HG02610 (cell line): ENCODE data around the gene TUBD1.

Experiments used
- ATAC-seq: cut with Tn5 transposase; IDR thresholded peaks from one replicate; pipeline ENCODE4 v1.9.1; 2021; ENCODE audit warnings: mild to moderate bottlenecking, moderate library complexity; ENCODE audit not compliant: unreplicated experiment

TUBD1 gene

DNA sequence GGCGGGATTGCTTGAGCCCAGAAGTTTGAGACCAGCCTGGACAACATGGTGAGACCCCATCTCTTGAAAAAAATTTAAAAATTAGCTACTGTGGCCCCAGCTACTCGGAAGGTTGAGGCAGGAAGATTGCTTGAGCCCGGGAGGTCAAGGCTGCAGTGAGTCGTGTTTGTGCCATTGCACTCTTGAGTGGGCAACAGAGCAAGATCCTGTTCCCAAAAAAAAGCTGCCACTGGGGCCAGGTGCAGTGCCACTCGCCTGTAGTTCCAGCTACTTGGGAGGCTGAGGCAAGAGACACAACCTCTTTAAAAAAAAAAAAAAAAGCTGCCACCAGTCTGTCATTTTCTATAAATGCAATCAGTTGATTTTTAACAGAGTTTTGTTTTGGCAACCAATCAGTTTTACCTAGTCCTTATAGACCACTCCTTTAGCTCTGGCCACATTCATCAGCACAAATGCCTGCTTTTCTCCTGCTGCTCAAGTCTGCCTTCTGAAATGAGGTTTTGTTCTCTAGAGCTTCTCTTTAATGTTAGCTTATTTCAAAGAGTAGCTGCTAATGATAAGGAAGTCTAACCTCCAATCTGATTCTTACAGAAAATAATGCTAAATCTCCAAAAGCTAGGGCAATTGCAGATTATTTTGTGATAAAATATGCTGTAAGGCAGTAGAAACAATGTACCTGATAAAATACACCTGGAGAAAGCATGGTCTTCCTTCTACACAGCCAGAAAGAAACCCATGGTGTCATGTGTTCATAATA is 64.8 kb downstream of the TUBD1 start:
- ATAC-seq: no peak

DNA sequence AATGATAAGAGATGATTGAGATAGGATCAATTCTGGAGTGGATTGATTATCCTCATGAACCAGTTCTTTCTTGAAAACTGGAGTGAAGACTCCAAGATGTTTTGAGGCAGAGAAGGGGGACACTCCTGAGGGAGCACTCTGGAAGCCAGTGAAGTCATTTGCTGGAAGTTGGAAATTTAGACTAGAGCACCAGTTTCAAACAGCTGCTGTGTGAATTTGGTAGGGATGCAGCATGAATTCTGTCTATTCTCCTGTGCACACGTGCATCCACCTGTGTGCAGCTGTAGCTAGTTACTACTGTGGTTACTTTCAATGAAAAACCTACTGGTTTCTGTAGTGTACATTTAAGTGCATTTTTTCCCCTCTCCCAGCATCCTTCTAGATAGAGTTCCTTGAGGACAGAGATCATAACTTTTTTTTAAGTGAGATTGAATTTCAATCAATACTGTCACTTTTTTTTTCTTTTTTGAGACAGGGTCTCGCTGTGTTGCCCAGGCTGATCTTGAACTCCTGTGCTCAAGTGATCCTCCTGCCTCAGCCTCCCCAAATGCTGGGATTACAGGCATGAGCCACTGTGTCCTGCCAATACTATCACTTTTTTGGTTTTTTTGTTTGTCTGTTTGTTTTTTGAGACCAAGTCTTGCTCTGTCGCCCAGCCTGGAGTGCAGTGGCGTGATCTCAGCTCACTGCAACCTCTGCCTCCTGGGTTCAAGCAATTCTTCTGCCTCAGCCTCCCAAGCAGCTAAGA is 65.9 kb downstream of the TUBD1 start:
- ATAC-seq: no peak

DNA sequence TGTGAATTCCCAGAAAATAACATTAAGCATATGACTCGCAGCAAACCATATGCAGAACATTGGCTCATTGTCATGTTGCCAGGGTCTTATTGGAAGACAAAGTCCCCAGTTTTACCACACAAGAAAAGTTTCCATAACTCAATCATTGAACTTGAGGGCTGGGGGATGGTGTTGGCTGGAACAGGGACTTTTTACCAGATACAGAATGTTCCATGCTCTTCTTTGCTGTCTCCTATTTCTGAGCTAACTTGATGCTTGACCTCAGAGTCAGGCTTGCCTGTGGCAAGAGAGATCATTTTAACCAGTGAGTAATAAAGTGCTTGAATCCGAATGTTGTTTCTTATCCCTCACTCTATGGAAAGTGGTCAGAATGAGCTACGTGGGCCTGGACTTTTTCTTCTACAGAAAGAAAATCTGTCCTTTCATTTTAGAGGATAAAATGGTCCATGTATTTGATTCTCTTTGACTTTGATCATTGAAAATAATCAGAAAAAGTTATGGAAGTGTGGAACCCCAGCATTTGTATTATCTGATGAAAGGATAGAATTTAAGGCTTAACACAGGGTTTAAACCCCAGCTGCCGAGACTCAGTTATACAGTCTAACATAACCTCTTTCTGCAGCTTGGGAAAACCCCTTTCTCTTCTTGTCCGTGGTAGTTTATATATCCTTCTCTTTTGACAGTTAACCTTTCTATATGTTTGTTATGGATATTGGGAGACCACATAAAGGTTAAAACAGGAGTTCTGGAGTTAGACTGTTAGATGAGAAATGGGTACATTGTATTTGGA is 67.0 kb downstream of the TUBD1 start:
- no peak for ATAC-seq

DNA sequence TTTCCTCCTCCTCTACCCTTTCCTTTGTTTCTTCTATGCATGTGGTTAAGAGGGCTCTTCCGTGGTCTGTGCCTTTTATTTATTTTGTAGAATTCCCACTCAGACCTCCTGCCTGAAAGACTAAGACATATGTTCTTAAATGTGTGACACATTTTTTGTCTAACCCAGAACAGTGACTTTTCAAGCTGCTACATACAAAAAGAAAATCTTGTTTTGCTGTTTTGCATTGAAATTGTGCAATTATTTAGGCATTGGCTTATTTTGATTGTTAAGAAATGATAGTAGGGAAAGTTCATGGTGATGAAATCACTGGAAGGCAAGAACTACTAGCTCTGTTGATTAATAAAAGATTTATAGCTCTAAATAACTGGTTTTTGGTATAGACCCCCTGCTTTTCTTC is 76.8 kb downstream of the TUBD1 start:
- no peak for ATAC-seq

DNA sequence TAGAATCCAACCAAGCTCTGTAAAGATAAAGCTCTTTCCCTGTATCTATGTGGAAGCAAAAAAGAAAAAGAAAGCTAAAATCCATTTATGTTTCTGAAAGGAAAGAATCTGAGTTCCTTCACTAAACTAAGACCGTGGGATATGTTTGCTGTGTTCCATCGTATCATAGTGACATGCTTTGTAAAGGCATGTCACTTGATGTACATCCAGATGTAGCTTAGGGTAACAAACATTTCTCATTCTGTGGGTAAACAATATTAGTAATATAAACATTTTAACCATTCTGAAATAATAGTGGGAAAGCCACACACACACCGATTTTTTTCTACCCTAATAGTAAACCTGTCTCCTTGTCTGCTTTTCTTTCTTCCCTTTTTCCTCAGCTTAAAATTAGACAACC is 78.1 kb downstream of the TUBD1 start:
- no peak for ATAC-seq

DNA sequence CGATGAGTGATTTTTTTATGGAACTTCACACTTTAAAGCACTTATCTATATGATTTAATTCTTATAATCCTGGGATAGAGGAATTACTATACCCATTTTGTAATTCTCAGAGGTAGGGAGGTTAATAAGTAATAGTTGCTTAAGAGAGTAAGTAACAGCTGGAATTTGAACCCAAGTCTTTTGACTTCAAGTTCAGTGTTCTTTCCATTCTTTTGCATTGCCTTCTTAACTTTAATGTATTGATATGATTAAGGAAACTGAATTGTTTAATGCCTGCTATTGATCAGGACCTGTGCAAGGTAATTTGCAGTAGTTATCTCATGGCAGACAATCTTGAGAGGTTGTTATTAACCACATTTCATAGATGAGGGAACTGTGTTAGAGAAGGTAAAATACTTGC is 78.5 kb downstream of the TUBD1 start:
- no peak for ATAC-seq

DNA sequence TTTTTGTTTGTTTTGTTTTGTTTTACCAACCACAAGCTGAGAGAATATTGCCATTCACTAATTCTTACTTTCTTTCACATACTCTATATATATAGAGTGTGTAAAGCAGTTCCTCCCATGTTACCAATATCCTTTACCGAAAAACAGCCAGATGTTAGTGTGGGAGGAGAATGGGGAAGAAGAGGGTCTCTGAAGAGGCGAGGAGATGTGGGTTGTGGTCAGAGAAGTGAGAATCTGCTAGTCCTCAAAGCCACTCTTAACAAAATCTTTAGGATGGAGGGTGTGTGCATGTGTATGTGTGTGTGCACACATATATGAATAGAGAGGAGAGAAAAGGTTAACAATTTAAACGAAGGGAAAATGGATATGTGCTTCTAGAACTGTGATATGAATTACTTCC is 80.6 kb downstream of the TUBD1 start:
- no peak for ATAC-seq

DNA sequence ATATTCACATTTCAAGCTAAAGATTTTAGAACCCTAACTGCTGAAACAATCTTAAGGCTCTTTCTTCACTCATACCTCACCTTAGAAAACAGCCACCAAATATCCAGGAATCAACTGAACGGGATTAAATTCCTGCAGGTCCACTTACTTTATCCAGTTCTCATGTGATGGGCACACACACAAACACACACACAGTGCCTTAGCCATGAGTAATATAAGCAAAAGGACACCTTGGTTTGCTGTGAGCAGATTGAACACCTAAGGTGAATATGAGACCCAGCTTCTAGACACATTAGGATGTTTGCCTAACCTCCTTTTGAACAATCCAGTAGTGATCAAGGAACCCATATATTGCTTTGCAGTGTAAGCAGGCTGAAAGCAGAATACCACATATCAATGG is 81.5 kb downstream of the TUBD1 start:
- ATAC-seq: no peak

DNA sequence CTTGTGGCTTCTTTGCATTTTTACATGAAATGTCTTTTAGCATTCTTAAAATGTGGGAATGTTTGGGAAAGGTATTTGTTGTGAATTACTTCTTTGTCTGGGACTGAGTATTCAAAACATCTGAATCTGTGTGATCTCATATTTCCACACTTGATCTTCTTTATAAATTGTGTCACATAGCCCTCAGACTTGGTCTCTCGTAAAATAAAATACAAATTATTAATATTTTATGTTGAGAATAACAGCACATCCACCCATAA is 81.9 kb downstream of the TUBD1 start:
- no peak for ATAC-seq
